A673 (cell line): ENCODE data around the gene NAPB. TPM values are rescaled to one million over a fixed set of nuclear protein-coding genes. Genes with fewer than 3 reads are reported as not detected.
A peak's percentile ranks its signal among the peaks of the same experiment; 100 is the strongest.
"Not testable (repeated sequence)": the region's sequence is repeated elsewhere in the genome, so short reads cannot be mapped to it uniquely, and the experiment has no call there.

ENCODE experiments used
- BruUV-seq: library from RNA; stranded (reverse); fragments of 400-500 nt; replicated peaks from 2 replicates; lab custom pipeline; 2021; lab: Mats Ljungman, UMichigan
- CTCF ChIA-PET: fragments of 300-600 bp; sonication (Branson Sonifier 250); formaldehyde crosslinking; loops from one replicate; lab custom pipeline; 2022; ENCODE audit warnings: antibody characterized with exemption; lab: Charles Lee
- POLR2A ChIA-PET: fragments of 300-600 bp; sonication (Branson Sonifier 250); formaldehyde crosslinking; loops from one replicate; lab custom pipeline; 2022; ENCODE audit warnings: antibody characterized with exemption; ENCODE audit not compliant: low non-redundant PET; lab: Charles Lee
- DNase-seq: peaks from one replicate; pipeline ENCODE4 v3.0.0-alpha.2; 2015; ENCODE audit warnings: low spot score
- H3K27ac ChIP-seq: fragments of 200-600 bp; sonication (generic); 2 replicates; pipeline ENCODE4 v1.5.1; 2016; ENCODE audit warnings: mixed run types, low read depth, mild to moderate bottlenecking, mixed read lengths, antibody characterized with exemption, low read length; ENCODE audit not compliant: poor library complexity, severe bottlenecking
- H3K27me3 ChIP-seq: fragments of 200-600 bp; sonication (generic); replicated peaks from 2 replicates; pipeline ENCODE4 v1.6.1; 2017; ENCODE audit warnings: mixed run types, low read depth, mild to moderate bottlenecking, mixed read lengths, antibody characterized with exemption, low read length; ENCODE audit not compliant: insufficient read depth, poor library complexity
- H3K36me3 ChIP-seq: fragments of 200-600 bp; sonication (generic); 2 replicates; pipeline ENCODE4 v1.6.1; 2016; ENCODE audit warnings: mixed run types, mild to moderate bottlenecking, mixed read lengths, antibody characterized with exemption, low read length; ENCODE audit not compliant: insufficient read depth, poor library complexity, severe bottlenecking
- H3K4me1 ChIP-seq: fragments of 200-600 bp; sonication (generic); 2 replicates; pipeline ENCODE4 v1.6.1; 2017; ENCODE audit warnings: mixed run types, mild to moderate bottlenecking, mixed read lengths, antibody characterized with exemption, low read length; ENCODE audit not compliant: insufficient read depth, poor library complexity, severe bottlenecking
- H3K4me3 ChIP-seq: fragments of 200-600 bp; sonication (generic); 2 replicates; pipeline ENCODE4 v1.5.1; 2016; ENCODE audit warnings: low read depth, mixed run types, mild to moderate bottlenecking, mixed read lengths, low read length; ENCODE audit not compliant: poor library complexity, severe bottlenecking
- H3K9me3 ChIP-seq: fragments of 200-600 bp; sonication (generic); 2 replicates; pipeline ENCODE4 v1.6.1; 2016; ENCODE audit warnings: mixed run types, low read depth, mild to moderate bottlenecking, mixed read lengths, antibody characterized with exemption, low read length; ENCODE audit not compliant: poor library complexity, severe bottlenecking
- CTCF ChIP-seq: fragments of 300-800, 200-600 bp; sonication (generic); conservative IDR thresholded peaks from 2 replicates; pipeline ENCODE4 v1.5.1; 2017; ENCODE audit warnings: low read depth, mild to moderate bottlenecking, antibody characterized with exemption, low read length, moderate library complexity, mixed read lengths
- EZH2 ChIP-seq: fragments of 200-600 bp; sonication (generic); IDR thresholded peaks from 2 replicates; pipeline ENCODE4 v1.6.1; 2017; ENCODE audit warnings: borderline replicate concordance, low read depth, mild to moderate bottlenecking, mixed read lengths, antibody characterized with exemption, low read length; ENCODE audit not compliant: poor library complexity, severe bottlenecking
- intact Hi-C: fragments of 100-400 bp; cut with micrococcal nuclease; formaldehyde crosslinking; loops from one replicate; pipeline ENCODE4 v1.10.0; 2022; ENCODE audit not compliant: unreplicated experiment
- total RNA-seq: library from RNA; stranded (reverse); gene quantifications from 2 replicates; pipeline ENCODE4 v1.2.3, GENCODE V29; 2021

The NAPB gene
- total RNA-seq, 1 experiment from 2014 or later = 11.6 TPM

GRCh38 chr20:23350196-23350903 is 70.9 kb downstream of the NAPB start, which contains the start of gene NXT1:
NXT1 (plus strand) TSS chr20:23350791; CDS start chr20:23354042, 3,251 bp downstream.
- POLR2A ChIA-PET = interaction anchor here (1.0 to 1.7 kb wide), 2 partner anchors 8 to 10 kb away, joined by 5 to 6 read pairs; no protein-coding TSS in a partner anchor
- Histone ChIP-seq H3K4me1 (peaks cover 10% of the 10 kb centered on the region), H3K36me3 (peaks cover 19% of the 10 kb centered on the region), H3K4me3 (peak within 1 kb of the TSS; percentile 96), H3K27ac (peak within 1 kb of the TSS; percentile 88), H3K9me3 (no peaks in the 10 kb centered on the region), H3K27me3 (no peaks in the 10 kb centered on the region)
- TSS peak; percentile 71 for BruUV-seq
- peak; percentile 98 for DNase-seq
- CTCF ChIA-PET = interaction anchor here (0.6 to 2.5 kb wide), 5 partner anchors 8 to 658 kb away, joined by 4 to 12 read pairs (median 6); partner anchors contain the start of gene NAPB
- intact Hi-C loops = loop anchor here (10.0 kb wide), 1 partner anchor 1836 kb away; the partner anchor contains the start of gene NKX2-2
- no peak for TF ChIP-seq EZH2
- TF ChIP-seq CTCF = no peak

GRCh38 chr20:23349338-23350195 is 71.7 kb downstream of the NAPB start:
- ChIA-PET CTCF (interaction anchor here (0.6 to 2.5 kb wide), 5 partner anchors 9 to 658 kb away, joined by 4 to 12 read pairs (median 6); partner anchors contain the start of gene NAPB), POLR2A (interaction anchor here (1.0 to 1.7 kb wide), 2 partner anchors 9 kb away, joined by 5 to 6 read pairs; no protein-coding TSS in a partner anchor)
- no peaks in the 10 kb centered on the region for H3K9me3 ChIP-seq
- peaks cover 10% of the 10 kb centered on the region for H3K4me1 ChIP-seq
- peak overlapping the region; percentile 96 for H3K4me3 ChIP-seq
- peak overlapping the region; percentile 88 for H3K27ac ChIP-seq
- H3K36me3 ChIP-seq = peaks cover 11% of the 10 kb centered on the region
- DNase-seq = peak; percentile 87
- TF ChIP-seq CTCF (peak; percentile 56), EZH2 (no peak)
- BruUV-seq = no TSS peak
- no peaks in the 10 kb centered on the region for H3K27me3 ChIP-seq
- intact Hi-C loops = loop anchor here (10.0 kb wide), 2 partner anchors 295 to 1835 kb away; partner anchors contain the start of gene NKX2-2

DNA sequence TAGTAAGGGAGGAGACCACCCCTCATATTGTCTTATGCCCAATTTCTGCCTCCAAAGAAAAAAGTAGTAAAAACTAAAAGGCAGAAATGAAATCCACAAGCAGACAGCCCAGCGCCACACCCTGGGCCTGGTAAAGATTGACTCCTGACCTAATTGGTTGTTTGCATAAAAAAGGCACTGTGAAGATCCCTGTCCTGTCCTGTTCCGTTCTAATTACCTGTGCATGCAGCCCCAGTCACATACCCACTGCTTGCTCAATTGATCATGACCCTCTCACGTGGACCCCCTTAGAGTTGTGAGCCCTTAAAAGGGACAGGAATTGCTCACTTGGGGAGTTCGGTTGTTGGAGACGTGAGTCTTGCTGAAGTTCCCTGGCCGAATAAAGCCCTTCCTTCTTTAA is 72.8 kb downstream of the NAPB start:
- H3K9me3 ChIP-seq, DNase-seq, H3K4me1 ChIP-seq, H3K27ac ChIP-seq, POLR2A ChIA-PET, H3K4me3 ChIP-seq, BruUV-seq, H3K27me3 ChIP-seq, H3K36me3 ChIP-seq: not testable (repeated sequence)
- CTCF ChIA-PET = interaction anchor here (2.5 kb wide), 1 partner anchor 73 kb away, joined by 12 read pairs; the partner anchor contains the start of gene NAPB
- intact Hi-C loops = loop anchor here (10.0 kb wide), 1 partner anchor 294 kb away; no protein-coding TSS in a partner anchor
